NCI-H187 treated with DMSO at 0.1 percent for 48 hours (cell line): ENCODE results near the gene IPO11.
"Not testable (repeated sequence)": the region's sequence is repeated elsewhere in the genome, so short reads cannot be mapped to it uniquely, and the experiment has no call there.

ENCODE experiments used
- DNase-seq: peaks from one replicate; lab custom pipeline; 2025; lab: John Stamatoyannopoulos, UW

The IPO11 gene

GRCh38 chr5:62600560-62601252, 188.1 kb downstream of the IPO11 start:
- DNase-seq: no peak

GRCh38 chr5:62603934-62604333, 191.4 kb downstream of the IPO11 start:
- DNase-seq: no peak

GRCh38 chr5:62605638-62606037, 193.1 kb downstream of the IPO11 start:
- no peak for DNase-seq

GRCh38 chr5:62606878-62607277, 194.3 kb downstream of the IPO11 start:
- no peak for DNase-seq

GRCh38 chr5:62607615-62608014, 195.1 kb downstream of the IPO11 start:
- DNase-seq: no peak

- DNase-seq: no peak
These were observed 196.3 kb downstream of the IPO11 start for GRCh38 chr5:62608529-62609511.

GRCh38 chr5:62614355-62614754, 201.8 kb downstream of the IPO11 start:
- DNase-seq: no peak

GRCh38 chr5:62616615-62617277, 204.2 kb downstream of the IPO11 start:
- DNase-seq: no peak

- DNase-seq: no peak
These were observed 205.4 kb downstream of the IPO11 start for GRCh38 chr5:62617943-62618342.

- no peak for DNase-seq
These were observed 208.2 kb downstream of the IPO11 start for GRCh38 chr5:62620761-62621160.

GRCh38 chr5:62621280-62621679, 208.7 kb downstream of the IPO11 start:
- DNase-seq: no peak

GRCh38 chr5:62623271-62623670, 210.7 kb downstream of the IPO11 start:
- no peak for DNase-seq

GRCh38 chr5:62624436-62624835, 211.9 kb downstream of the IPO11 start:
- not testable (repeated sequence) for DNase-seq

- DNase-seq: no peak
These were observed 214.0 kb downstream of the IPO11 start for GRCh38 chr5:62626534-62626933.

- no peak for DNase-seq
These were observed 214.6 kb downstream of the IPO11 start for GRCh38 chr5:62627121-62627520.

- DNase-seq: no peak
These were observed 215.3 kb downstream of the IPO11 start for GRCh38 chr5:62627901-62628300.

GRCh38 chr5:62631909-62632580, 219.5 kb downstream of the IPO11 start:
- no peak for DNase-seq

- no peak for DNase-seq
These were observed 220.7 kb downstream of the IPO11 start for GRCh38 chr5:62633243-62633642.

- no peak for DNase-seq
These were observed 227.9 kb downstream of the IPO11 start for GRCh38 chr5:62640446-62640845.

- no peak for DNase-seq
These were observed 229.9 kb downstream of the IPO11 start for GRCh38 chr5:62642468-62642867.

GRCh38 chr5:62643556-62644451, 231.2 kb downstream of the IPO11 start:
- DNase-seq: no peak
